Activated CD4-positive, CD25-positive, alpha-beta regulatory T cell (primary cell): ENCODE measurements around the gene DNAL1.
"Not testable (repeated sequence)": the region's sequence is repeated elsewhere in the genome, so short reads cannot be mapped to it uniquely, and the experiment has no call there.

Experiments used
- DNase-seq, 4 experiments: peaks; one replicate each; lab custom pipeline; 2025; lab: John Stamatoyannopoulos, UW

The DNAL1 gene

GRCh38 chr14:73640796-73641365 is 3.9 kb upstream of the DNAL1 start:
- no peak for DNase-seq

GRCh38 chr14:73645248-73645610 is 443 bp downstream of the DNAL1 start:
- DNase-seq, result no peak

DNA sequence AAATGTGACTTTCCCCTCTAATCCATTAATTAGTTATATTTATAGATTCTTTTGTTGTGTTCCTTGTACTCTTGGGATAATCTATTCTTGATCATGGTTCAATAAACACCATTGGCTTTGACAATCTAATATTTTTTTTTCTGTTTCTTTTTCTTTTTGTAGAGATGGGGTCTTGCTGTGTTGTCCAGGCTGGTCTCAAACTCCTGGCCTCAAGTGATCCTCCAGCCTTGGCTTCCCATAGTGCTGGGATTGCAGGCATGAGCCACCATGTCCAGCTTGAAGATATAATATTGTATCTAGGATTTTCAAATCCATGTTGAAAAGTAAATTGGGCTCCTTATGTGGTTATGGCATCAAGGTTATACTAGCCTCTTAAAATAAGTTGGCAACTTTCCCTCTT is 6.2 kb downstream of the DNAL1 start:
- no peak for DNase-seq

GRCh38 chr14:73655851-73656250 is 11.1 kb downstream of the DNAL1 start:
- DNase-seq, result no peak

- not testable (repeated sequence) for DNase-seq
Observed at GRCh38 chr14:73659202-73659601, 14.4 kb downstream of the DNAL1 start.

- DNase-seq, result no peak
Observed at GRCh38 chr14:73660511-73660910, 15.7 kb downstream of the DNAL1 start.

DNA sequence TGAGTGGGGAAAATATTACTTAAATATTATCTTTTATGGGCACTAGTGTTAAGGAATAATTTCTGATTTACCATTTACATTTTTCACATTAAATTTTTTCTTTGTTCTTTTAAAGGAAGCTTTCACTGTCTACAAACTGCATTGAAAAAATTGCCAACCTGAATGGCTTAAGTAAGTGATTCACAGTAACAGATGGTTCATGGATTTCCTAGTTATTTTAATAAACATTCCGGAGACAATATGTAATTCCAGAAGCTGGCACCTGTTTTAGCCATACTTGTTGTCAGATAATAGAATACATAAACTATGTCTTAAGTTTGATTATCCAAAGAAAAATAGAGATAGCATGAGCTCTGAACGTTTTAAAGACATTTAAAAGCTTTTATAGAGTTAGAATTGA is 17.1 kb downstream of the DNAL1 start:
- DNase-seq, result no peak

- DNase-seq, result no peak
Observed at GRCh38 chr14:73662487-73662943, 17.7 kb downstream of the DNAL1 start.

- no peak for DNase-seq
Observed at GRCh38 chr14:73663548-73664212, 18.9 kb downstream of the DNAL1 start.

GRCh38 chr14:73665130-73665529 is 20.3 kb downstream of the DNAL1 start:
- DNase-seq, result no peak

- DNase-seq, result no peak
Observed at GRCh38 chr14:73666583-73666982, 21.8 kb downstream of the DNAL1 start.

GRCh38 chr14:73667854-73668253 is 23.1 kb downstream of the DNAL1 start:
- no peak for DNase-seq

- no peak for DNase-seq
Observed at GRCh38 chr14:73674986-73675385, 30.2 kb downstream of the DNAL1 start.

DNA sequence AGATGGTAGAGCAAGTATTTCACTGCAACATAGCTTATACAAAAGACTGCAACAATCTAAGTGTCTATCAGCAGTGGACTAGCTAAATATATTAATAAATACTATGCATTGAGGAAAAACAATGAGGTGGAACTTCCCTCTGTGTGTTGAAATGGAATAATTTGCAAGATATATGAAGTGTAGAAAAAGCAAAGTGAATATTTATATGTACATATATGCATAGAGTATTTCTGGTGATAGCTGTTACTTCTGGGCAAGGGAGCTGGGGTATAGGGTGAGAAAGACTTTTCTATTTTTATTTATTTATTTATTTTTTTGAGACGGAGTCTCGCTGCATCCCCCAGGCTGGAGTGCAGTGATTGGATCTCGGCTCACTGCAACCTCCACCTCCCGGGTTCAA is 33.9 kb downstream of the DNAL1 start:
- no peak for DNase-seq

- DNase-seq, result no peak
Observed at GRCh38 chr14:73680821-73681220, 36.0 kb downstream of the DNAL1 start.

DNA sequence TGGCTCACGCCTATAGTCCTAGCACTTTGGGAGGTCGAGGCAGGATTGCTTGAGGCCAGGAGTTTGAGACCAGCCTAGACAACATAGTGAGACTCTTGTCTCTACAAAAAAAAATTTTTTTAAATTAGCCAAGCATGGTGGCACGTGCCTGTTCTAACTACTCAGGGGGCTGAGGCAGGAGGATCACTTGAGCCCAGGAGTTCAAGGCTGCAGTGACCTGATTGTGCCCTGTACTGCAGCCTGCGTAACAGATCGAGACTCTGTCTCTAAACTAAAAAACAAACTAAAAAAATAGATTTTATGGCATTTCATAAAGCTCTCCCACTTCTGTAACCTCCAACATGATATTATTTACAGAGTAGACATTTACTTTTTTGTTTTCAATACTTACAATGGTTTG is 39.8 kb downstream of the DNAL1 start:
- no peak for DNase-seq

DNA sequence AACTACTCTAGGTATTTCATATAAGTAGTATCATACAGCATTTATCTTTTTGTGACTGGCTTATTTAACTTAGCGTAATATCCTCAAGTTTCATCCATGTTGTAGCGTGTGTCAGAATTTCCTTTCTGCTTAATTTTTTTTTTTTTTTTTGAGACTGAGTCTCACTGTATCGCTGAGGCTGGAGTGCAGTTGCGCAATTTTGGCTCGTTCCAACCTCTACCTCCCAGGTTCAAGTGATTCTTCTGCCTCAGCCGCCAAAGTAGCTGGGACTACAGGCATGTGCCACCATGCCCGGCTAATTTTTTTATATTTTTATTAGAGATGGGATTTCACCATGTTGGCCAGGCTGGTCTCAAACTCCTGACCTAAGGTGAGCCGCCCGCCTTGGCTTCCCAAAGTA is 40.5 kb downstream of the DNAL1 start:
- DNase-seq, result no peak

DNA sequence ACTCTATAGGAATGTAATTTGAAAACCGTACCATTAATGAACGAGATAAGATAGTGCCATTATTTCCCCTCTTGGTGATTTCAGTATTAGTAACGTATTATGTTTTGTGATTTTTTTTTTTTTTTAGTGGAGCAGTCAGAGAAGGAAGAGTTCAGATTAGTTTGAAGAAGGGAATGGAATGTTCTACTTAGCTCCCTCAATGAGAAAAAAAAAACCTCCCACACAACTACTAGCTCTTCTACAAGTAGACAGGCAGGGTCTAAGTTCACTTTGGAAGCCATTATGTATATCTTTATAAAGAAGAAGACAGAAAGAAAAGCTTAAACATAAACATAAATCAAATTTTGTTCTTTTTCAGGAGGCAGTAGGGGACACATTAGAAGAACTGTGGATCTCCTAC is 42.1 kb downstream of the DNAL1 start:
- DNase-seq, result no peak

- DNase-seq, result no peak
Observed at GRCh38 chr14:73694083-73694482, 49.3 kb downstream of the DNAL1 start.

GRCh38 chr14:73695082-73695481 is 50.3 kb downstream of the DNAL1 start:
- no peak for DNase-seq

GRCh38 chr14:73695997-73696396 is 51.2 kb downstream of the DNAL1 start:
- no peak for DNase-seq

GRCh38 chr14:73696466-73697400 is 51.9 kb downstream of the DNAL1 start:
- no peak for DNase-seq

- DNase-seq, result no peak
Observed at GRCh38 chr14:73700325-73700724, 55.5 kb downstream of the DNAL1 start.
